GM23338 (cell line): Measurements from ENCODE around the gene APP. TPM values are rescaled to one million over a fixed set of nuclear protein-coding genes. Genes with fewer than 3 reads are reported as not detected.
A peak's percentile ranks its signal among the peaks of the same experiment; 100 is the strongest.

Experiments
- ATAC-seq: fragments of 200-7000 bp; cut with Tn5 transposase; 3 replicates; pipeline ENCODE4 v1.9.1; 2020
- DNase-seq: peaks from one replicate; pipeline ENCODE4 v3.0.0-alpha.2; 2015; ENCODE audit warnings: low spot score
- H2AFZ ChIP-seq: fragments of 200-600 bp; sonication (generic); 2 replicates; pipeline ENCODE4 v1.8.0; 2016; ENCODE audit warnings: antibody characterized with exemption, mild to moderate bottlenecking, moderate library complexity
- H3F3A ChIP-seq: fragments of 200-600 bp; sonication (generic); replicated peaks from 2 replicates; pipeline ENCODE4 v1.8.0; 2017; ENCODE audit warnings: antibody characterized with exemption, mixed run types, low read depth
- H3K27ac ChIP-seq: fragments of 200-600 bp; sonication (generic); 2 replicates; pipeline ENCODE4 v1.6.1; 2016; ENCODE audit warnings: low read depth
- H3K27me3 ChIP-seq: fragments of 200-600 bp; sonication (generic); 2 replicates; pipeline ENCODE4 v1.8.0; 2016; ENCODE audit warnings: mild to moderate bottlenecking, mixed run types, moderate library complexity; ENCODE audit not compliant: insufficient read depth
- H3K36me3 ChIP-seq: fragments of 200-600 bp; sonication (generic); 2 replicates; pipeline ENCODE4 v1.8.0; 2016; ENCODE audit warnings: mild to moderate bottlenecking; ENCODE audit not compliant: insufficient read depth
- H3K4me1 ChIP-seq: fragments of 200-600 bp; sonication (generic); 2 replicates; pipeline ENCODE4 v1.8.0; 2016; ENCODE audit warnings: mild to moderate bottlenecking, moderate library complexity; ENCODE audit not compliant: insufficient read depth
- H3K4me2 ChIP-seq: fragments of 200-600 bp; sonication (generic); 2 replicates; pipeline ENCODE4 v1.7.1; 2017; ENCODE audit warnings: mixed run types
- H3K4me3 ChIP-seq: fragments of 200-600 bp; sonication (generic); 2 replicates; pipeline ENCODE4 v1.6.1; 2016; ENCODE audit warnings: mixed run types
- H3K79me2 ChIP-seq: fragments of 200-600 bp; sonication (generic); replicated peaks from 2 replicates; pipeline ENCODE4 v1.8.0; 2017; ENCODE audit warnings: mild to moderate bottlenecking; ENCODE audit not compliant: insufficient read depth
- H3K9me2 ChIP-seq: fragments of 200-600 bp; sonication (generic); 2 replicates; pipeline ENCODE4 v1.8.0; 2017; ENCODE audit not compliant: insufficient read depth
- H4K20me1 ChIP-seq: fragments of 200-600 bp; sonication (generic); replicated peaks from 2 replicates; pipeline ENCODE4 v1.8.0; 2017; ENCODE audit warnings: mild to moderate bottlenecking; ENCODE audit not compliant: insufficient read depth
- H3K27ac Mint-ChIP-seq: 2 replicates; pipeline ENCODE4 v1.8.0; 2020; ENCODE audit warnings: inconsistent platforms, mild to moderate bottlenecking, moderate library complexity, mixed read lengths
- H3K27me3 Mint-ChIP-seq: 3 replicates; pipeline ENCODE4 v1.8.0; 2022; ENCODE audit warnings: low read depth, mild to moderate bottlenecking, moderate library complexity, mixed read lengths, inconsistent platforms; ENCODE audit not compliant: insufficient read depth, poor library complexity
- H3K36me3 Mint-ChIP-seq: 3 replicates; pipeline ENCODE4 v1.8.0; 2021; ENCODE audit warnings: low read depth, mild to moderate bottlenecking, inconsistent platforms, moderate library complexity, mixed read lengths
- H3K4me1 Mint-ChIP-seq: 3 replicates; pipeline ENCODE4 v1.8.0; 2020; ENCODE audit warnings: mild to moderate bottlenecking, inconsistent platforms, mixed read lengths
- H3K4me3 Mint-ChIP-seq: 3 replicates; pipeline ENCODE4 v1.8.0; 2021; ENCODE audit warnings: moderate library complexity, mild to moderate bottlenecking, inconsistent platforms, mixed read lengths
- H3K9me3 Mint-ChIP-seq: 3 replicates; pipeline ENCODE4 v1.8.0; 2020; ENCODE audit warnings: moderate library complexity, mild to moderate bottlenecking, inconsistent platforms, mixed read lengths
- JUNB ChIP-seq: IDR thresholded peaks from one replicate; pipeline ENCODE4 v1.6.1; 2016; ENCODE audit warnings: antibody characterized with exemption; ENCODE audit not compliant: unreplicated experiment
- polyA plus RNA-seq: library from polyadenylated mRNA; unstranded; fragments of >200 nt; fragmentation: Nextera tagmentation; extraction: Ambion mirVana; gene quantifications from 2 replicates; pipeline ENCODE4 v1.2.1, GENCODE V29; 2016
- total RNA-seq: library from RNA; depleted of rRNA; stranded (reverse); fragments of >200 nt; shearing (Covaris generic); gene quantifications from 2 replicates; pipeline ENCODE4 v1.2.3, GENCODE V29; 2014
- TF ChIP-seq, protein P1 (sequence below), 2 experiments: fragments of 200-600 bp in 1 of 2; sonication (generic) in 1 of 2; conservative IDR thresholded peaks; 2 replicates each; pipeline versions ENCODE4 v1.5.1 to v1.6.1; 2016 to 2017; ENCODE audit warnings: antibody characterized with exemption in 2 of 2, low read depth in 2 of 2, mild to moderate bottlenecking in 2 of 2, moderate library complexity in 1 of 2
- TF ChIP-seq, protein P2 (sequence below): fragments of 250-450 bp; sonication (Bioruptor Pico); IDR thresholded peaks from 2 replicates; pipeline ENCODE4 v1.5.0; 2020; ENCODE audit warnings: mild to moderate bottlenecking, moderate library complexity

Gene APP
- total and polyA plus RNA-seq, 2 experiments from 2014 or later = 69.4 to 444 TPM

DNA sequence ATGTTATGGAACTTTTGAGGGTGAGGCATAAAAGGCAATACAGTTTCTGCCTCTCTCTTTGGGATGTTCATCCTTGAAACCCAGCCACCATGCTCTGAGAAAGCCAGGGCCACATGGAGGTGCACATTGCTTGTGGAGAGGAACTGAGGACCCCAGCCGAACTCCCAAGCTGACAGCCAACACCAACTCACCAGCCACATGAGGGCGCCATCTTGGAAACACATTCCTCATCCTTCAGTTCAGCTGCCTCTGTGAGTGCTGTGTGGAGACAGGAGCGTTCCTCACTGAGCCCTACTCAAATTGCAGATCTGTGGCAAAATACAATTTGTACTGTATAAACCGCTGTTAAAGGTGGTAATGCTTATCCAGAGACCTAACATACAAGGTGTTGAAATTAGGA is 298.3 kb downstream of the APP start:
- no peaks in the 10 kb centered on the region for H3K9me3 Mint-ChIP-seq
- Histone ChIP-seq H3K4me3 (no peak overlapping the region), H3K9me2 (peaks cover 4% of the 10 kb centered on the region)

More for the DNA sequence above, 298.3 kb downstream of the APP start:
- Mint-ChIP-seq H3K4me3 (no peak overlapping the region), H3K4me1 (peaks cover 5% of the 10 kb centered on the region; the same call in 2 of the 3 replicates), H3K27ac (no peak overlapping the region), H3K36me3 (peaks cover 3% of the 10 kb centered on the region; the same call in 1 of the 3 replicates), H3K27me3 (peaks cover 9% of the 10 kb centered on the region)
- Histone ChIP-seq H3F3A (no peaks in the 10 kb centered on the region), H3K36me3 (no peaks in the 10 kb centered on the region), H2AFZ (no peak overlapping the region), H3K79me2 (no peaks in the 10 kb centered on the region), H3K27me3 (no peaks in the 10 kb centered on the region), H3K4me1 (no peaks in the 10 kb centered on the region), H3K4me2 (no peak overlapping the region), H4K20me1 (no peaks in the 10 kb centered on the region), H3K27ac (0 out of 2 replicates have a peak overlapping the region, but pooled peaks have one; percentile 32)
- peak; percentile 60 for DNase-seq
- TF ChIP-seq, protein P1, sequence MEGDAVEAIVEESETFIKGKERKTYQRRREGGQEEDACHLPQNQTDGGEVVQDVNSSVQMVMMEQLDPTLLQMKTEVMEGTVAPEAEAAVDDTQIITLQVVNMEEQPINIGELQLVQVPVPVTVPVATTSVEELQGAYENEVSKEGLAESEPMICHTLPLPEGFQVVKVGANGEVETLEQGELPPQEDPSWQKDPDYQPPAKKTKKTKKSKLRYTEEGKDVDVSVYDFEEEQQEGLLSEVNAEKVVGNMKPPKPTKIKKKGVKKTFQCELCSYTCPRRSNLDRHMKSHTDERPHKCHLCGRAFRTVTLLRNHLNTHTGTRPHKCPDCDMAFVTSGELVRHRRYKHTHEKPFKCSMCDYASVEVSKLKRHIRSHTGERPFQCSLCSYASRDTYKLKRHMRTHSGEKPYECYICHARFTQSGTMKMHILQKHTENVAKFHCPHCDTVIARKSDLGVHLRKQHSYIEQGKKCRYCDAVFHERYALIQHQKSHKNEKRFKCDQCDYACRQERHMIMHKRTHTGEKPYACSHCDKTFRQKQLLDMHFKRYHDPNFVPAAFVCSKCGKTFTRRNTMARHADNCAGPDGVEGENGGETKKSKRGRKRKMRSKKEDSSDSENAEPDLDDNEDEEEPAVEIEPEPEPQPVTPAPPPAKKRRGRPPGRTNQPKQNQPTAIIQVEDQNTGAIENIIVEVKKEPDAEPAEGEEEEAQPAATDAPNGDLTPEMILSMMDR (conservative IDR thresholded peaks at IDR 0.05; ENCODE audit: low read depth in 2 of 2) = peak; percentile 52 to 74
- TF ChIP-seq JUNB = no peak
- TF ChIP-seq, protein P2, sequence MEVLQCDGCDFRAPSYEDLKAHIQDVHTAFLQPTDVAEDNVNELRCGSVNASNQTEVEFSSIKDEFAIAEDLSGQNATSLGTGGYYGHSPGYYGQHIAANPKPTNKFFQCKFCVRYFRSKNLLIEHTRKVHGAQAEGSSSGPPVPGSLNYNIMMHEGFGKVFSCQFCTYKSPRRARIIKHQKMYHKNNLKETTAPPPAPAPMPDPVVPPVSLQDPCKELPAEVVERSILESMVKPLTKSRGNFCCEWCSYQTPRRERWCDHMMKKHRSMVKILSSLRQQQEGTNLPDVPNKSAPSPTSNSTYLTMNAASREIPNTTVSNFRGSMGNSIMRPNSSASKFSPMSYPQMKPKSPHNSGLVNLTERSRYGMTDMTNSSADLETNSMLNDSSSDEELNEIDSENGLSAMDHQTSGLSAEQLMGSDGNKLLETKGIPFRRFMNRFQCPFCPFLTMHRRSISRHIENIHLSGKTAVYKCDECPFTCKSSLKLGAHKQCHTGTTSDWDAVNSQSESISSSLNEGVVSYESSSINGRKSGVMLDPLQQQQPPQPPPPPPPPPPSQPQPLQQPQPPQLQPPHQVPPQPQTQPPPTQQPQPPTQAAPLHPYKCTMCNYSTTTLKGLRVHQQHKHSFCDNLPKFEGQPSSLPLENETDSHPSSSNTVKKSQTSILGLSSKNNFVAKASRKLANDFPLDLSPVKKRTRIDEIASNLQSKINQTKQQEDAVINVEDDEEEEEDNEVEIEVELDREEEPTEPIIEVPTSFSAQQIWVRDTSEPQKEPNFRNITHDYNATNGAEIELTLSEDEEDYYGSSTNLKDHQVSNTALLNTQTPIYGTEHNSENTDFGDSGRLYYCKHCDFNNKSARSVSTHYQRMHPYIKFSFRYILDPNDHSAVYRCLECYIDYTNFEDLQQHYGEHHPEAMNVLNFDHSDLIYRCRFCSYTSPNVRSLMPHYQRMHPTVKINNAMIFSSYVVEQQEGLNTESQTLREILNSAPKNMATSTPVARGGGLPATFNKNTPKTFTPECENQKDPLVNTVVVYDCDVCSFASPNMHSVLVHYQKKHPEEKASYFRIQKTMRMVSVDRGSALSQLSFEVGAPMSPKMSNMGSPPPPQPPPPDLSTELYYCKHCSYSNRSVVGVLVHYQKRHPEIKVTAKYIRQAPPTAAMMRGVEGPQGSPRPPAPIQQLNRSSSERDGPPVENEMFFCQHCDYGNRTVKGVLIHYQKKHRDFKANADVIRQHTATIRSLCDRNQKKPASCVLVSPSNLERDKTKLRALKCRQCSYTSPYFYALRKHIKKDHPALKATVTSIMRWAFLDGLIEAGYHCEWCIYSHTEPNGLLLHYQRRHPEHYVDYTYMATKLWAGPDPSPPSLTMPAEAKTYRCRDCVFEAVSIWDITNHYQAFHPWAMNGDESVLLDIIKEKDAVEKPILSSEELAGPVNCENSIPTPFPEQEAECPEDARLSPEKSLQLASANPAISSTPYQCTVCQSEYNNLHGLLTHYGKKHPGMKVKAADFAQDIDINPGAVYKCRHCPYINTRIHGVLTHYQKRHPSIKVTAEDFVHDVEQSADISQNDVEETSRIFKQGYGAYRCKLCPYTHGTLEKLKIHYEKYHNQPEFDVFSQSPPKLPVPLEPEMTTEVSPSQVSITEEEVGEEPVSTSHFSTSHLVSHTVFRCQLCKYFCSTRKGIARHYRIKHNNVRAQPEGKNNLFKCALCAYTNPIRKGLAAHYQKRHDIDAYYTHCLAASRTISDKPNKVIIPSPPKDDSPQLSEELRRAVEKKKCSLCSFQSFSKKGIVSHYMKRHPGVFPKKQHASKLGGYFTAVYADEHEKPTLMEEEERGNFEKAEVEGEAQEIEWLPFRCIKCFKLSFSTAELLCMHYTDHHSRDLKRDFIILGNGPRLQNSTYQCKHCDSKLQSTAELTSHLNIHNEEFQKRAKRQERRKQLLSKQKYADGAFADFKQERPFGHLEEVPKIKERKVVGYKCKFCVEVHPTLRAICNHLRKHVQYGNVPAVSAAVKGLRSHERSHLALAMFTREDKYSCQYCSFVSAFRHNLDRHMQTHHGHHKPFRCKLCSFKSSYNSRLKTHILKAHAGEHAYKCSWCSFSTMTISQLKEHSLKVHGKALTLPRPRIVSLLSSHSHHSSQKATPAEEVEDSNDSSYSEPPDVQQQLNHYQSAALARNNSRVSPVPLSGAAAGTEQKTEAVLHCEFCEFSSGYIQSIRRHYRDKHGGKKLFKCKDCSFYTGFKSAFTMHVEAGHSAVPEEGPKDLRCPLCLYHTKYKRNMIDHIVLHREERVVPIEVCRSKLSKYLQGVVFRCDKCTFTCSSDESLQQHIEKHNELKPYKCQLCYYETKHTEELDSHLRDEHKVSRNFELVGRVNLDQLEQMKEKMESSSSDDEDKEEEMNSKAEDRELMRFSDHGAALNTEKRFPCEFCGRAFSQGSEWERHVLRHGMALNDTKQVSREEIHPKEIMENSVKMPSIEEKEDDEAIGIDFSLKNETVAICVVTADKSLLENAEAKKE = 0 out of 2 replicates have a peak, but pooled peaks have one; percentile 33
- ATAC-seq = peak; percentile 70
